Measurements from ENCODE around the gene KIF1B. TPM values are rescaled to one million over a fixed set of nuclear protein-coding genes. Genes with fewer than 3 reads are reported as not detected.

KIF1B gene
- total RNA-seq, 1 experiment from 2014 or later, result 33.0 TPM

- TF ChIP-seq TCF7L2 (IDR thresholded peaks at IDR 0.05; ENCODE audit: low read depth, low read length), result no peak
- no peak for TF ChIP-seq REST (IDR thresholded peaks at IDR 0.05; ENCODE audit: insufficient read depth in 1 of 2, low read depth in 2 of 2, low read length in 1 of 2)
- no peak for TF ChIP-seq SIN3A (IDR thresholded peaks at IDR 0.05; ENCODE audit: borderline replicate concordance, insufficient read depth, low read depth, low read length)
- no peak for TF ChIP-seq POLR2AphosphoS5 (IDR thresholded peaks at IDR 0.05; ENCODE audit: low read depth, low read length)
- TF ChIP-seq CTCF (IDR thresholded peaks at IDR 0.05), result no peak
- H3K4me3 ChIP-seq (ENCODE audit: low read depth in 2 of 2, low read length in 2 of 2), result no peak overlapping the region
- intact Hi-C loops (cut with micrococcal nuclease; ENCODE audit: unreplicated experiment) (no loop called here), in situ Hi-C loops (cut with HindIII; ENCODE audit: low pct_unique_long_range_greater_than_20kb, low sequenced_read_pairs) (no loop called here)
- DNase-seq (ENCODE audit: low read depth, low spot score), result no peak
- ATAC-seq, result no peak
- H3K27me3 ChIP-seq (ENCODE audit: control insufficient read depth, insufficient read depth, low read length), result no peaks in the 10 kb centered on the region
- BruUV-seq (replicated peaks), result TSS peak; percentile 26
- no peaks in the 10 kb centered on the region for H3K9me3 ChIP-seq (ENCODE audit: control insufficient read depth, insufficient read depth, low read depth, low read length)
- H3K4me1 ChIP-seq (ENCODE audit: control insufficient read depth, insufficient read depth, low read length), result no peaks in the 10 kb centered on the region
- H3K27ac ChIP-seq (ENCODE audit: low read length), result no peak overlapping the region
- ChIA-PET CTCF (no interaction called here), POLR2A (no interaction called here)
- H3K36me3 ChIP-seq (ENCODE audit: control insufficient read depth, insufficient read depth, low read length), result peaks cover 2% of the 10 kb centered on the region; the same call in 1 of the 2 replicates
Measured at GRCh38 chr1:10379676-10380075, 169.3 kb downstream of the KIF1B start.

DNA sequence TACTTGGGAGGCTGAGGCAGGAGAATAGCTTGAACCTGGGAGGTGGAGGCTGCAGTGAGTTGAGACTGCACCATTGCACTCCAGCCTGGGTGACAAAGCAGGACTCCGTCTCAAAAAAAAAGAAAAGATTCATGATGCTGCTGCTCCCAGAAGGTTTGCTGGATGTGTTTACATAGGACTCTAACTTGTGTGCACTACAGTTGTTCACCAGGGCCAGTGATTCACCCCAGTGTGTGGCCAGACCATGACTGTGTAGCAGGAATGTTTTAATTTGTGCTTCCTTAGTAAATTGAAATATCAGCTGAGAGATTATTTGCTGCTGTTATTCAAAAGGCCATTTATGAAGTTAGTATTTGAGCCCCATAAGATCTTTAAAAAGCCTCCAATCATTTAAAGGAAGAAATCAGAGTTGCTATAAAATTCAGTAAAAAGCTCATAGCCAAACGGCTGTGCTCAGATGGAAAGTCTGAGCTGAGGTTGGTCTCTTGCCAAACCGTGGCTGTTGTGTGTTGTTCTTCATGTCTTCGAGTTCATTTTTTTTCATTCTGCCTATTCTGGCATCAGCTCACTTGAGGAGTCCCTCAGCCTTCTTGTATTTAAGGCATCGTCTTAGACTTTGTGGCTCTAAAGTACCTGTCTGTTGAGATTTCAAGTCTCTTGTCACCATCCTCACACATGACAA is 170.4 kb downstream of the KIF1B start:
- no peaks in the 10 kb centered on the region for H3K4me1 ChIP-seq (ENCODE audit: control insufficient read depth, insufficient read depth, low read length)
- H3K9me3 ChIP-seq (ENCODE audit: control insufficient read depth, insufficient read depth, low read depth, low read length), result no peaks in the 10 kb centered on the region
- H3K27me3 ChIP-seq (ENCODE audit: control insufficient read depth, insufficient read depth, low read length), result no peaks in the 10 kb centered on the region
- H3K36me3 ChIP-seq (ENCODE audit: control insufficient read depth, insufficient read depth, low read length), result no peaks in the 10 kb centered on the region; the same call in 1 of the 2 replicates
- ATAC-seq (peak; percentile 71), DNase-seq (ENCODE audit: low read depth, low spot score) (no peak)
- in situ Hi-C loops (cut with HindIII; ENCODE audit: low pct_unique_long_range_greater_than_20kb, low sequenced_read_pairs), result no loop called here
- H3K27ac ChIP-seq (ENCODE audit: low read length), result no peak overlapping the region
- no peak overlapping the region for H3K4me3 ChIP-seq (ENCODE audit: low read depth in 2 of 2, low read length in 2 of 2)
- intact Hi-C loops (cut with micrococcal nuclease; ENCODE audit: unreplicated experiment), result no loop called here
- ChIA-PET POLR2A (no interaction called here), CTCF (interaction anchor here (0.6 kb wide), 1 partner anchor 25 kb away, joined by 5 read pairs; no protein-coding TSS in a partner anchor)
- TSS peak; percentile 45 for BruUV-seq (replicated peaks)
- no peak for TF ChIP-seq CTCF (IDR thresholded peaks at IDR 0.05)
- no peak for TF ChIP-seq TCF7L2 (IDR thresholded peaks at IDR 0.05; ENCODE audit: low read depth, low read length)
- no peak for TF ChIP-seq POLR2AphosphoS5 (IDR thresholded peaks at IDR 0.05; ENCODE audit: low read depth, low read length)
- TF ChIP-seq SIN3A (IDR thresholded peaks at IDR 0.05; ENCODE audit: borderline replicate concordance, insufficient read depth, low read depth, low read length), result no peak
- no peak for TF ChIP-seq REST (IDR thresholded peaks at IDR 0.05; ENCODE audit: insufficient read depth in 1 of 2, low read depth in 2 of 2, low read length in 1 of 2)

Measured in Panc1 (cell line).